Breast epithelium (tissue), 3 donors: ENCODE data around the gene DBN1.

Experiments used
- CTCF ChIP-seq, 3 donors: fragments of 450-650 bp; IDR thresholded peaks; one replicate each; pipeline ENCODE4 v1.5.1; 2016 to 2017; ENCODE audit warnings: antibody characterized with exemption in 3 of 3, mild to moderate bottlenecking in 3 of 3, moderate library complexity in 3 of 3
- POLR2A ChIP-seq: fragments of 450-650 bp; IDR thresholded peaks from one replicate; pipeline ENCODE4 v1.6.1; 2016; ENCODE audit warnings: antibody characterized with exemption, mild to moderate bottlenecking, moderate library complexity

- no peak for TF ChIP-seq CTCF (IDR thresholded peaks at IDR 0.05)
- TF ChIP-seq POLR2A, result no peak
These were observed 64.2 kb downstream of the DBN1 start, which contains the start of gene F12 for GRCh38 chr5:177409043-177409801.
